Stimulated activated CD4-positive, alpha-beta T cell treated with anti-CD3 and anti-CD28 coated beads, TNF-alpha, amount 100 ng/mL, for 24 hours (primary cell): ENCODE results near the gene AP1S1.
"Not testable (repeated sequence)": the region's sequence is repeated elsewhere in the genome, so short reads cannot be mapped to it uniquely, and the experiment has no call there.

Experiments used
- DNase-seq, 3 experiments: peaks; one replicate each; pipeline ENCODE4 v3.0.0-alpha.2; 2020; ENCODE audit warnings: low read depth in 3 of 3

Gene AP1S1

GRCh38 chr7:101171442-101171837, 17.2 kb downstream of the AP1S1 start:
- no peak for DNase-seq

GRCh38 chr7:101172005-101172853, 18.0 kb downstream of the AP1S1 start:
- DNase-seq, result no peak

GRCh38 chr7:101172854-101173751, 18.8 kb downstream of the AP1S1 start:
- no peak for DNase-seq

GRCh38 chr7:101173752-101174244, 19.5 kb downstream of the AP1S1 start:
- peak in 1 of 3 experiments; percentile 67 for DNase-seq

GRCh38 chr7:101174322-101174854, 20.1 kb downstream of the AP1S1 start:
- no peak for DNase-seq

- no peak for DNase-seq
These were observed 21.4 kb downstream of the AP1S1 start for GRCh38 chr7:101175664-101176063.

GRCh38 chr7:101177644-101178043, 23.4 kb downstream of the AP1S1 start:
- DNase-seq, result no peak

- DNase-seq, result no peak
These were observed 24.8 kb downstream of the AP1S1 start for GRCh38 chr7:101179117-101179516.

GRCh38 chr7:101179713-101180112, 25.4 kb downstream of the AP1S1 start:
- no peak for DNase-seq

- DNase-seq, result no peak
These were observed 26.0 kb downstream of the AP1S1 start, which contains the start of gene NAT16 for GRCh38 chr7:101180130-101180755. TSS of gene NAT16 (minus strand) at chr7:101180293. CDS start at chr7:101174807, 5,486 bp downstream.

GRCh38 chr7:101185258-101185839, 31.1 kb downstream of the AP1S1 start:
- no peak for DNase-seq

- no peak for DNase-seq
These were observed 31.9 kb downstream of the AP1S1 start for GRCh38 chr7:101186194-101186593.

- no peak for DNase-seq
These were observed 32.7 kb downstream of the AP1S1 start for GRCh38 chr7:101186844-101187428.

- DNase-seq, result no peak
These were observed 34.8 kb downstream of the AP1S1 start for GRCh38 chr7:101189109-101189508.

- DNase-seq, result no peak
These were observed 41.6 kb downstream of the AP1S1 start for GRCh38 chr7:101195884-101196283.

GRCh38 chr7:101197991-101198390, 43.7 kb downstream of the AP1S1 start:
- no peak for DNase-seq

GRCh38 chr7:101198476-101198875, 44.2 kb downstream of the AP1S1 start:
- DNase-seq, result no peak

- not testable (repeated sequence) for DNase-seq
These were observed 45.2 kb downstream of the AP1S1 start for GRCh38 chr7:101199522-101199921.

- DNase-seq, result no peak
These were observed 46.2 kb downstream of the AP1S1 start for GRCh38 chr7:101200504-101200861.

- DNase-seq, result no peak
These were observed 46.8 kb downstream of the AP1S1 start, which contains the start of gene MOGAT3 for GRCh38 chr7:101200862-101201599. TSS of gene MOGAT3 (minus strand) at chr7:101201036. CDS start at chr7:101200854, 182 bp downstream.
